AG04450 (cell line): Measurements from ENCODE around the gene SLC26A8. TPM values are rescaled to one million over a fixed set of nuclear protein-coding genes. Genes with fewer than 3 reads are reported as not detected.

ENCODE experiments used
- CTCF ChIA-PET: fragments of 300-600, 350-600 bp; formaldehyde crosslinking; extraction: SDS; loops from one replicate; lab custom pipeline; 2022; ENCODE audit warnings: antibody characterized with exemption, inconsistent platforms; lab: Charles Lee
- POLR2A ChIA-PET: fragments of 350-600 bp; formaldehyde crosslinking; extraction: SDS; loops from one replicate; lab custom pipeline; 2021; ENCODE audit warnings: antibody characterized with exemption, inconsistent platforms; lab: Yijun Ruan, JAX
- DNase-seq: peaks from one replicate; pipeline ENCODE4 v3.0.0-alpha.2; 2011; ENCODE audit warnings: low read depth, low spot score
- H3K27ac ChIP-seq: one replicate; pipeline ENCODE4 v1.5.1; 2012; ENCODE audit warnings: low read depth, low read length, control low read depth
- H3K27me3 ChIP-seq: one replicate; pipeline ENCODE4 v1.6.0; 2012; ENCODE audit warnings: low read length; ENCODE audit not compliant: control insufficient read depth, insufficient read depth
- H3K4me3 ChIP-seq: 2 replicates; pipeline ENCODE4 v1.5.1; 2011; ENCODE audit warnings: mild to moderate bottlenecking, low read depth, low read length, control low read depth
- H3K9me3 ChIP-seq: 2 replicates; pipeline ENCODE4 v1.5.1; 2012; ENCODE audit warnings: low read length; ENCODE audit not compliant: control insufficient read depth, insufficient read depth
- CTCF ChIP-seq: IDR thresholded peaks from 2 replicates; pipeline ENCODE4 v1.5.1; 2011; ENCODE audit warnings: low read depth, low read length, control low read depth, inconsistent platforms
- polyA plus RNA-seq: library from polyadenylated mRNA; depleted of rRNA; stranded (reverse); fragments of >200 nt; gene quantifications from 2 replicates; pipeline ENCODE4 v1.2.3, GENCODE V29; 2011

SLC26A8 gene
- polyA plus RNA-seq, 1 experiment, result not detected

GRCh38 chr6:36049582-36049981 is 25.1 kb upstream of the SLC26A8 start:
- POLR2A ChIA-PET, result interaction anchor here (0.5 kb wide), 1 partner anchor 22 kb away, joined by 3 read pairs; no protein-coding TSS in a partner anchor
- TF ChIP-seq CTCF, result no peak
- Histone ChIP-seq H3K4me3 (no peak overlapping the region), H3K9me3 (no peaks in the 10 kb centered on the region), H3K27ac (no peak overlapping the region), H3K27me3 (no peaks in the 10 kb centered on the region)
- DNase-seq, result no peak
- CTCF ChIA-PET, result no interaction called here

- POLR2A ChIA-PET, result no interaction called here
- H3K27me3 ChIP-seq, result no peaks in the 10 kb centered on the region
- CTCF ChIA-PET, result interaction anchor here (1.5 kb wide), 1 partner anchor 53 kb away, joined by 3 read pairs; no protein-coding TSS in a partner anchor
- TF ChIP-seq CTCF, result no peak
- H3K27ac ChIP-seq, result no peak overlapping the region
- no peaks in the 10 kb centered on the region for H3K9me3 ChIP-seq
- DNase-seq, result no peak
- no peak overlapping the region for H3K4me3 ChIP-seq
Measured at GRCh38 chr6:36042618-36043260, 18.3 kb upstream of the SLC26A8 start.

- TF ChIP-seq CTCF, result no peak
- POLR2A ChIA-PET, result interaction anchor here (0.7 kb wide), 1 partner anchor 115 kb away, joined by 3 read pairs; no protein-coding TSS in a partner anchor
- Histone ChIP-seq H3K4me3 (no peak overlapping the region), H3K27me3 (no peaks in the 10 kb centered on the region), H3K9me3 (no peaks in the 10 kb centered on the region), H3K27ac (no peak overlapping the region)
- CTCF ChIA-PET, result no interaction called here
- DNase-seq, result no peak
Measured at GRCh38 chr6:36040958-36041357, 16.5 kb upstream of the SLC26A8 start.

- no peaks in the 10 kb centered on the region for H3K27me3 ChIP-seq
- no peak for DNase-seq
- H3K4me3 ChIP-seq, result no peak overlapping the region
- H3K9me3 ChIP-seq, result no peaks in the 10 kb centered on the region
- CTCF ChIA-PET, result interaction anchor here (1.3 to 2.5 kb wide), 2 partner anchors 56 to 85 kb away, joined by 4 to 7 read pairs; no protein-coding TSS in a partner anchor
- no peak overlapping the region for H3K27ac ChIP-seq
- TF ChIP-seq CTCF, result no peak
- POLR2A ChIA-PET, result no interaction called here
Measured at GRCh38 chr6:36039112-36039511, 14.7 kb upstream of the SLC26A8 start.

GRCh38 chr6:36038120-36038876 is 13.9 kb upstream of the SLC26A8 start:
- no peak for TF ChIP-seq CTCF
- POLR2A ChIA-PET, result no interaction called here
- no peaks in the 10 kb centered on the region for H3K27me3 ChIP-seq
- H3K27ac ChIP-seq, result no peak overlapping the region
- no peak for DNase-seq
- no peaks in the 10 kb centered on the region for H3K9me3 ChIP-seq
- CTCF ChIA-PET, result interaction anchor here (1.3 to 2.5 kb wide), 3 partner anchors 56 to 86 kb away, joined by 3 to 7 read pairs (median 4); no protein-coding TSS in a partner anchor
- H3K4me3 ChIP-seq, result no peak overlapping the region
